CD4-positive, alpha-beta T cell treated with Interleukin-12 subunit alpha and Interleukin-12 subunit beta, for 1 hour (primary cell): ENCODE measurements around the gene PRKCG.
"Not testable (repeated sequence)": the region's sequence is repeated elsewhere in the genome, so short reads cannot be mapped to it uniquely, and the experiment has no call there.

Experiments used
- DNase-seq: peaks from one replicate; pipeline ENCODE4 v3.0.0-alpha.2; 2020

PRKCG gene

DNA sequence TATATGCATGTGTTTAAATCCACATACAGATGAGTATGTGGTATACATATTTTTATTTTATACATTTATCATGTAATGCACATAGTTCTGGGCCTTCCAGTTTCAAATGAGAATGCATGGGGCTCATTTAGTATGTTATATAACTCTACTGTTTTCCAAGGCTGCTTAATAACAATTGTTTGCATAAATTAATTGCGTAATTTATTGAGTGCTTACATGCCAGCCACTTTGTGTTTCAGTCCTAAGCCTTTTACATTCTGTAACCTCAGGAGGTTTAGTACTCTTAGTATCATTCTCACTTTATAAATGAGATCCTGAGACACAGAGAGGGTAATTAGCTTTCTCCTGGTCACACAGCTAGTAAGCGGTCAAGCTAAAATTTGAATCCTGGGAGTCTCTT lies 64.0 kb downstream of the PRKCG start:
- DNase-seq = no peak

GRCh38 chr19:53947624-53948023 lies 65.6 kb downstream of the PRKCG start:
- no peak for DNase-seq

- not testable (repeated sequence) for DNase-seq
Measured at GRCh38 chr19:53948611-53949010, 66.6 kb downstream of the PRKCG start.

DNA sequence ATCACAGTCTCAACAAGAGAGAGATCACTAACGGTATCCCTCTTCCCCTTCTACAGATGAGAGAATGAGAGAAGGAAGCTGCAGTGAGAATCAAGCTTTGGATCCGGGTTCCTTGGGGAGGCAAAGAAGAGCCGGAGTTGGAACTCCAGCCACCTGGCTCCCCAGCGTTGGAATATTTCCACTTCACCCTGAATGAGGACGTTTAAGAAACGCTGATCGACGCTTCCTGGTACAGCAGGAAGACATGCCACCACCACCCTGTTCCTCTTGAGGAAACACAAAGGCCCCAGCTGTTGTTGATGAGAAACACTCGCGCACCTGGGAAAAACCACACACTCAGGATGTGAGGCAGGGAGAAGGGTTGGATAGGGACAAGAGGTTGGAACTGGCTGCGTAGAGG lies 69.4 kb downstream of the PRKCG start:
- no peak for DNase-seq

DNA sequence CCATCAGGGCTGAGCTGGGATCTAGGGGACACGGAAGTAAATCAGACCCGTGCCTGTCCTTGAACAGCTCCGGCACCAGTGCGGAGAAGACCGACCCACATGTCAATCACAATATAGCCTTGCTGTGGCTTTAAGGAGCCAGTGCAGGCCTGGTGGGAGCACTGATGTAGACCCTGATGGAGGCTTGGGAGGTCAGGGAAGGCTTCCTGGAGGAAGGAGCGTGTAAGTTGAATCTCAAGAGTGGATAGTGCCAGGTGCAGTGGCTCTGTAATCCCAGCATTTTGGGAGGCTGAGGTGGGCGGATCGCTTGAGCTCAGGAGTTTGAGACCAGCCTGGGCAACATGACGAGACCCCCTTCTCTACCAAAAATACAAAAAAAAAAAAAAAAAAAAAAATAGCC lies 70.0 kb downstream of the PRKCG start:
- DNase-seq = no peak

GRCh38 chr19:53953383-53953782 lies 71.4 kb downstream of the PRKCG start:
- DNase-seq = no peak
